Urothelium cell line (cell line): ENCODE data around the gene C17orf58.
"Not testable (repeated sequence)": the region's sequence is repeated elsewhere in the genome, so short reads cannot be mapped to it uniquely, and the experiment has no call there.

ENCODE experiments used
- DNase-seq: peaks from one replicate; pipeline ENCODE4 v3.0.0; 2011; ENCODE audit warnings: low spot score, mixed read lengths
- FAIRE-seq: peaks from 2 replicates; lab custom pipeline; 2011; peaks lifted over from hg19 to GRCh38; lab: Jason Lieb, UNC

Gene C17orf58

GRCh38 chr17:67962156-67962555, 34.1 kb downstream of the C17orf58 start:
- not testable (repeated sequence) for DNase-seq, FAIRE-seq

DNA sequence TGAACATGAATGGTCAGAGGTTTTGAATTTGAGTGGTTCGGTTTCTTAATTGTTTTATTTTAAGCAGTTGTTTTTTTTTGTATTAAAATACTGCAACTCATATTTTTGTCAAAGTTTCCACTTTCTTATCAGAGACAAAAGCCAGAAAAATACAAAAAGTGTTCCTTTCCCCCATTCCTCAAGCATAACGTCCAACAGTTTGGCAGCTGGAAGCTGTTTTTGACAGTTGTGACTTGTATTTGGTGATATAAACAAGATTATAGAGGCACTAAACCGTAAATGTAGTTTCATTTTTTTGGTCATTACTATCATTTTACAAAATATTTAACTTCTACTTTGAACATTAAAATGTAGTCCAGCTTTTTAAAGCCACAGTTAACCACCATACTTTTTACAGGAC, 36.0 kb downstream of the C17orf58 start:
- not testable (repeated sequence) for FAIRE-seq, DNase-seq

- DNase-seq (no peak), FAIRE-seq (no peak)
These were observed 36.8 kb downstream of the C17orf58 start for GRCh38 chr17:67959510-67959909.

DNA sequence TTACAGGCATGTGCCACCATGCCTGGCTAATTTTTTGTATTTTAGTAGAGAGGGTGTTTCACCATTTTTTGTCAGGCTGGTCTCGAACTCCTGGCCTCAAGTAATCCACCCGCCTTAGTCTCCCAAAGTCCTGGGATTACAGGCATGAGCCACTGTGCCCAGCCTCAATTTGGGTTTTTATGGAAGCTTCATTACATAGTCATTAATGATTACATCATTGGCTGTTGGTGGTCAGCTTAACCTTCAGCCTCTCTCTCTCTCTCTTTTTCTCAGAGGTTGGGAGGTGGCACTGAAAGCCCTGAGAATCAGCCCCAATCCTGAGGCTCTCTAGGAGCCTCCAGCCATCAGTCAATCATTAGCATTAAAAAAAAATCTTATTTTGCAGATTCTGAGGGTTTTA, 45.3 kb downstream of the C17orf58 start:
- no peak for FAIRE-seq
- DNase-seq, result no peak

DNA sequence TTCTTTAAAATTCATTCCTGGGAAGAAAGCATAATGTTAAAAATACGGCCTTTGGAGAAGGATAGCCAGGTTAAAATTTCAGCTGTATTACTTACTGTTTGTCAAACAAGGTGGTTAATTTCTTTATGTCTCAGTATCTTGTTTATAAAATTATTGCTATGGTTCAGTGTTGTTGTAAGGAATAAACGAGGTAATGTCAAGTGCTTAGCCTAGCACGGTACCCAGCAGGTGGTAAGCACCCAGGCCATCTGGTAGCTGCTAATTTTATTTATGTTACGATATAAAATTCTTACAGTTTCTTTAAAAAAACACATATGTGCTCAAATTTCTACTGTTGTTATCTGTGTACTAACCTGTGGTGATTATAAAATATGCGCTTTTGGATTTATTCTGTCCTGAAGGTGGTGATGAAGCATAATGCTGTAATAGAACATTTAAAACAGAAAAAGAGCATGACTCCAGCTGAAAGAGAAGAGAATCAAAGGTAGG, 48.9 kb downstream of the C17orf58 start:
- DNase-seq (no peak), FAIRE-seq (no peak)

- DNase-seq (no peak), FAIRE-seq (no peak)
These were observed 49.8 kb downstream of the C17orf58 start for GRCh38 chr17:67946513-67946912.

DNA sequence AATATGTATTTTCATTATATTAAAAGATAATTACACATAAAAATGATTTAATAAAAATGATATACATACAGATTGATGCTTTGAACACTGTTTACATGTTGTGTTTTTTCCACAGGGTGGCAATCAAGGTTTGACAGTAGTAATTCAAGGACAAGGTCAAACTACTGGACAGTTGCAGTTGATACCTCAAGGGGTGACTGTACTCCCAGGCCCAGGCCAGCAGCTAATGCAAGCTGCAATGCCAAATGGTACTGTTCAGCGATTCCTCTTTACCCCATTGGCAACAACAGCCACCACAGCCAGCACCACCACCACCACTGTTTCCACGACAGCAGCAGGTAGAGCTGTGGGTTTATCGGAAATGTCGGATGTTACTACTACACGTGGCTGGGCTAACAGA, 52.2 kb downstream of the C17orf58 start:
- FAIRE-seq, result peak; percentile 9
- no peak for DNase-seq

DNA sequence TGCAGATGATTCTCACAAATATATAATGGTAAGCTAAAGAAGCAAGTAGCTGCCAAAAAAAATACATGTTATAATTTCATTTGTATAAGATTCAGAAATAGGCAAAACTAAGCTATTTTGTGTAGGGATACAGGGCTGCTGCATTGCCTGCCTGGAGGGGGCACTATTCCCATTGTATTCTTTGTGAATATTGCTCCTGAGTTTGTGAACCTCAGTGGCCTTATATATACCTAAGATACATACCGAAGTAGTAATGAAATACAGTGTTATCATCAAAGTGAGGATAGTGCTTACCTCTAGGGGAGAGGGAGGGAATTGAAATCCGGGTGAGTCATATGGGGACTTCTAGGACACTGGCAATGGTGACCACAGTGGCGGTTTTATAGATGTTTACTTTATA, 53.5 kb downstream of the C17orf58 start:
- FAIRE-seq, result no peak
- peak; percentile 15 for DNase-seq
